Right ventricle myocardium inferior (tissue), 1 donor: ENCODE measurements around the gene UGT2B17. TPM values are rescaled to one million over a fixed set of nuclear protein-coding genes. Genes with fewer than 3 reads are reported as not detected.
"Not testable (repeated sequence)": the region's sequence is repeated elsewhere in the genome, so short reads cannot be mapped to it uniquely, and the experiment has no call there.

Source experiments
- ATAC-seq: fragments of 200-7000 bp; cut with Tn5 transposase; one replicate; pipeline ENCODE4 v1.9.1; 2020; ENCODE audit warnings: mild to moderate bottlenecking, moderate library complexity
- DNase-seq: peaks from one replicate; pipeline ENCODE4 v3.0.0; 2021; ENCODE audit errors: missing footprints
- intact Hi-C: fragments of 100-400 bp; cut with DNase I; formaldehyde crosslinking; loops from one replicate; pipeline ENCODE4 v1.11.0; 2022
- long read RNA-seq: library from polyadenylated mRNA; unstranded; transcript quantifications from one replicate; pipeline ENCODE4 v2.0.0, GENCODE V29; 2021
- total RNA-seq: library from RNA; stranded (reverse); fragmentation: NEBNext Ultra II Directional; extraction: Animal tissue kit (Norgen Biotek cat#: 25700); gene quantifications from one replicate; pipeline ENCODE4 v1.2.1, GENCODE V29; 2021
- donor health status: DM: no; HTN: yes; CAD: no; lungs with severe emphysema.

The UGT2B17 gene
- total RNA-seq = not detected
- long read RNA-seq = 0 reads

GRCh38 chr4:68576272-68577125 lies at the start of gene UGT2B17:
Gene UGT2B17, minus strand, starts transcription at chr4:68576322. Its CDS starts 7,838 bp downstream, at chr4:68568484.
- ATAC-seq = no peak
- intact Hi-C loops = no loop called here
- DNase-seq = no peak

DNA sequence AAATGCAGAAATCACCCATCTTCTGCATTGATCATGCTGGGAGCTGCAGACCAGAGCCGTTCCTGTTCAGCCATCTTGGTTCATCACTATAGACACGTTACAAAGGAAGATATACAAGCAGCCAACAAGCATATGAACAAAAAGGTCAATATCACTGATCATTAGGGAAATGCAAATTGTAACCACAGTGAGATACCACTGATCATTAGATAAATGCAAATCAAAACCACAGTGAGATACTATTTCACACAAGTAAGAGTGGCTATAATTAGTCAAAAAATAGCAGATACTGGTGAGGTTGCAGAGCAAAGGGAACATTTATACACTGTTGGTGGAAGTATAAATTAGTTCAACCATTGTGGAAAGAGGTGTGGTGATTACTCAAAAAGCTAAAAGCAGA lies 46.6 kb upstream of the UGT2B17 start:
- ATAC-seq, DNase-seq, intact Hi-C loops: not testable (repeated sequence)

DNA sequence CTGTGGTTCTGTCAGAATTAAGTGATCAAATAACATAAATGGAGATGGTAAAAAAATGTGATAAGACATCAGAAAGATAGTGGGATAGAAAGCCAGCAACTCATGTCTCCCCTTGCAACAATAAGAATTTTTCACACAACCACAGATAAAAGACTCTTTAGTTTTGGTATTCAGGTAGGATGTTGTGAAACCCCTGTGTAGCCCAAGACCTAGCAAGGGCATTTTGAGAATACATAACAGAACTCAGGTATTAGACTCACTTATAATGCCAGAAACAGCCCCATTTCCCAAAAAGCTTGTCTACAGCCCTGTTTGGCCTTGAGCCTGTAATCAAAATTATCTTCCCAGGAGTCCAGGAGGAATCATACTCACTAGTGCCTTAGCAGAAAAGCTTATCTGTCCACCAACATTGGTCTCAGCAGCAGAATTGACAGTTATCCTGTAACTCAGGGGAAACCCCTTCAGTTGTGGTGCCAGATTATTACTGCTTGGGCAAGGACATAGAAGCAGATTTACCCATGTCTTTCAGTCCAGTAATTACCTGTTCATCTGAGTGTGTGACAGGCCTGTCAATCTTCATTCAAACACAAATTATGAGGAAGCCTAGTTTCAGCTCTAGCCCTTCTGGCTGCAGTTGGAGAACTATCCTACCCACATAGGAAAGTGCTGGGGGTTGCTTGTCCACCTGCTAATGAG lies 41.0 kb upstream of the UGT2B17 start:
- DNase-seq = no peak
- intact Hi-C loops = no loop called here
- no peak for ATAC-seq

DNA sequence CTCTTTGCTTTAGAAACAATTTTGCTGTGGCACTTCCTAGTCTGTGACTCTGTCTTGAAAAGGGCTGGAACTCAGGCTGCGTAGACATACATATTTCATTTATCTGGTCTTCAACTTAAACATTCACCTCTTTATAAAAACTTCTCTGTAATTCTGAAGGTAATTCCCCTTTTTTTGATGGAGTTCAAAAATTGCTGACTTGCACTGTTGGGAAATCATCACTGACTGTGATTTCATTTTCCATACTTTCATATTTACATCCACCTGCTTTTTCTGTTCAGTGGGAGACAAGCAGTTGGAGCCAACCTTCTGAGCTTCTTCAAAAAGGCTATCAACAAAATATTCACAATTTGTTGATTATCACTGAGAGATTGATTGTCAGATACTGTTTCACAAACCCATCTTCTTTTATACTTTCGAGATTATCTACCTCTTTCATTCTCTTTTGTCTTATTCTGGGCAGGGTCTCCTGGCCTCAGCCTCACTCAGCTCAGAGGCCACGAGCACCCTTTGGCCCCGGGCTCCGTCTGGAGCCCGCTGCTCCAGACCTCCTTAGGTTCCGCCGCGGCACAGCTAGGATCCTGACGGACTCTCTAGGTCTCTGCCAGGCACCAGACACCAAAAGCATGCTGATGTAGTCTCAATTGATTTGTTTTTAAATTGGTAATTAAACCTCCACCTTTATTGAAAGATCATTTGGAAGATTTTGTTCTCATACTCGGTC lies 39.7 kb upstream of the UGT2B17 start:
- intact Hi-C loops = no loop called here
- DNase-seq = no peak
- no peak for ATAC-seq

- ATAC-seq (no peak), DNase-seq (no peak)
- intact Hi-C loops = no loop called here
Observed at GRCh38 chr4:68613752-68614151, 37.6 kb upstream of the UGT2B17 start.

GRCh38 chr4:68606240-68606639 lies 30.1 kb upstream of the UGT2B17 start:
- no peak for ATAC-seq
- no peak for DNase-seq
- intact Hi-C loops = no loop called here

- no peak for DNase-seq
- intact Hi-C loops = no loop called here
- ATAC-seq = no peak
Observed at GRCh38 chr4:68599150-68599549, 23.0 kb upstream of the UGT2B17 start.

GRCh38 chr4:68597482-68597881 lies 21.4 kb upstream of the UGT2B17 start:
- intact Hi-C loops = no loop called here
- DNase-seq (no peak), ATAC-seq (no peak)

DNA sequence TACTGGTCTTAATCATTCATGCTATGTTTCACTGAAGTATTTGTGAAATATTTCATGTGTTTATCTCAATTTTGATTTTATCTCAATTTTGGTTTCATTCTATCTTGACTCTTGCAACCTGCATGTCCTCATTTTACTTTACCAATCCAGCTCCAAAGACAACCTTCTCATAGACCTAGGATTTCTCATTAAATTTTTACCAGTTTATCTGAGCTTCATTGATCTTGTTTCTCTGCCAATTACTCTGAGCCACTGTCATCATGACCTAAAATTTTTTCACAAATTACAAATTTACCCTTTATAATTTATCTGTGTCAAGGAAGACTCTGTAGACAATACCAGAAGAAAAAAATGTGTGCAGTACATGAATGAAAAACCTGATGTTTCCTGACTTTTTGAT lies 18.6 kb upstream of the UGT2B17 start:
- no peak for DNase-seq
- no peak for ATAC-seq
- intact Hi-C loops = no loop called here

DNA sequence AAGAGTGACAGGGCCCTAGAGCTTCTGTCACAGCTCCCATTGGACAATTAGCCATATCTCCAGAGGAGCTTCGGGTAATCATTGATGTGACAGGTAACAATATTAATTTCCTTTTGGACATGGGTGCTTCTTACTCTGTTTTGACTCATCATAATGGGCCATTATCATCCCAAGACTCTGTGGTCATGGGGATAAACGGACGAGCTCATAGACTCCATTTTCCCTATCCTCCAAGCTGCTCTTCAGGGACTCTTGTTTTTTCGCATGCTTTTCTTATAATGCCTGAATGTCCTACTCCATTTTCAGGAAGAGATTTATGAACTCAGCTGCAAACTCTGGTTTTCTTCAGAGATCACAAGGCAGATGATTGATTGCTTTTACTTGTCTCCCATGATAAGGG lies 17.0 kb upstream of the UGT2B17 start:
- ATAC-seq = no peak
- no peak for DNase-seq
- intact Hi-C loops = no loop called here

- ATAC-seq (no peak), DNase-seq (no peak)
- intact Hi-C loops = no loop called here
Observed at GRCh38 chr4:68592673-68593072, 16.6 kb upstream of the UGT2B17 start.

GRCh38 chr4:68591204-68591603 lies 15.1 kb upstream of the UGT2B17 start:
- ATAC-seq = no peak
- intact Hi-C loops = no loop called here
- no peak for DNase-seq

GRCh38 chr4:68589790-68590189 lies 13.7 kb upstream of the UGT2B17 start:
- ATAC-seq = no peak
- no peak for DNase-seq
- intact Hi-C loops = no loop called here

- DNase-seq (no peak), ATAC-seq (no peak)
- intact Hi-C loops = no loop called here
Observed at GRCh38 chr4:68582339-68582717, 6.2 kb upstream of the UGT2B17 start.

- DNase-seq (no peak), ATAC-seq (no peak)
- intact Hi-C loops = no loop called here
Observed at GRCh38 chr4:68581383-68582338, 5.5 kb upstream of the UGT2B17 start.

GRCh38 chr4:68577590-68577989 lies 1.5 kb upstream of the UGT2B17 start:
- no peak for ATAC-seq
- intact Hi-C loops = no loop called here

GRCh38 chr4:68575636-68576035 lies 486 bp downstream of the UGT2B17 start:
- DNase-seq, intact Hi-C loops, ATAC-seq: not testable (repeated sequence)

More at GRCh38 chr4:68577590-68577989, 1.5 kb upstream of the UGT2B17 start:
- DNase-seq = no peak

DNA sequence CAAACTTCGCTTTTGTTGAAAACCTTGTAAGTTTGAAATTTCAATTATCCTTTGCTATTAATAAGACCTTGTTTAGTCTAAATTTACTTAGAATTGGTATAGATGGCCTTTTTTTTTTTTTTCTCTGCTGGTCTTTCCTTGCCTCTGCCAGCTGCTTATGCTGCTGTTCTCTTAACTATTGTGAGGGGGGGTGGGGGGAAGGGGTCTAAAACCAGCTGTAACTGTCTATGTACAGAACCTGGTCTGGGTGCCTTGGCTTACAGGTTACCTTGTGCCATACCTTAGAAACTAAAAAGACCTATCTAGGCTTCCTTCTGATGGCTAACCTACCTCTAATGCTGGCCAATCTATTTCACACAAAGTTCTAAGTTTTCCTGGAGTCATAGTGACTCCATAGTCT lies 1.0 kb downstream of the UGT2B17 start:
- no peak for DNase-seq
- ATAC-seq = no peak
- intact Hi-C loops = no loop called here
